NCI-H2227 (cell line): Measurements from ENCODE around the gene MYL6B.
"Not testable (repeated sequence)": the region's sequence is repeated elsewhere in the genome, so short reads cannot be mapped to it uniquely, and the experiment has no call there.

Experiments used
- DNase-seq: peaks from one replicate; lab custom pipeline; 2025; ENCODE audit not compliant: unreplicated experiment; lab: John Stamatoyannopoulos, UW

Gene MYL6B

GRCh38 chr12:56163533-56164344 is 11.4 kb downstream of the MYL6B start:
- no peak for DNase-seq

GRCh38 chr12:56164345-56164729 is 11.9 kb downstream of the MYL6B start:
- no peak for DNase-seq

- no peak for DNase-seq
These were observed 13.0 kb downstream of the MYL6B start for GRCh38 chr12:56165369-56165768.

GRCh38 chr12:56169229-56169759 is 16.9 kb downstream of the MYL6B start:
- DNase-seq = no peak

GRCh38 chr12:56172839-56173238 is 20.5 kb downstream of the MYL6B start:
- no peak for DNase-seq

GRCh38 chr12:56178347-56178746 is 26.0 kb downstream of the MYL6B start:
- DNase-seq = no peak

GRCh38 chr12:56186957-56187356 is 34.6 kb downstream of the MYL6B start:
- DNase-seq = no peak

GRCh38 chr12:56188131-56188777 is 35.9 kb downstream of the MYL6B start:
- no peak for DNase-seq

GRCh38 chr12:56188778-56189098 is 36.4 kb downstream of the MYL6B start:
- no peak for DNase-seq

- peak; percentile 87 for DNase-seq
These were observed 36.9 kb downstream of the MYL6B start, which contains the start of gene SMARCC2 for GRCh38 chr12:56189099-56189917. SMARCC2 (minus strand) TSS chr12:56189483; CDS start chr12:56189461, 22 bp downstream.

- peak; percentile 93 for DNase-seq
These were observed 37.7 kb downstream of the MYL6B start for GRCh38 chr12:56189918-56190694.

- no peak for DNase-seq
These were observed 38.3 kb downstream of the MYL6B start for GRCh38 chr12:56190695-56191155.

- DNase-seq = no peak
These were observed 40.2 kb downstream of the MYL6B start for GRCh38 chr12:56192582-56192981.

GRCh38 chr12:56193025-56193578 is 40.7 kb downstream of the MYL6B start:
- DNase-seq = peak; percentile 91

GRCh38 chr12:56196818-56197550 is 44.6 kb downstream of the MYL6B start:
- DNase-seq = not testable (repeated sequence)

GRCh38 chr12:56197921-56198635 is 45.7 kb downstream of the MYL6B start:
- no peak for DNase-seq

GRCh38 chr12:56198836-56199235 is 46.4 kb downstream of the MYL6B start:
- no peak for DNase-seq

- no peak for DNase-seq
These were observed 50.0 kb downstream of the MYL6B start for GRCh38 chr12:56202366-56202765.

GRCh38 chr12:56202838-56203237 is 50.5 kb downstream of the MYL6B start:
- DNase-seq = no peak
